HCT116 (cell line): Measurements from ENCODE around the gene OSBPL1A. TPM values are rescaled to one million over a fixed set of nuclear protein-coding genes. Genes with fewer than 3 reads are reported as not detected.

Experiments
- ATAC-seq: fragments of 200-7000 bp; cut with Tn5 transposase; 2 replicates; pipeline ENCODE4 v1.9.1; 2020; ENCODE audit warnings: mild to moderate bottlenecking, moderate library complexity
- BruUV-seq: library from RNA; stranded (reverse); fragments of 400-500 nt; replicated peaks from 2 replicates; lab custom pipeline; 2021; lab: Mats Ljungman, UMichigan
- CTCF ChIA-PET: fragments of 300-600 bp; sonication (Branson Sonifier 250); formaldehyde crosslinking; loops from one replicate; lab custom pipeline; 2021; ENCODE audit warnings: antibody characterized with exemption; lab: Charles Lee
- POLR2A ChIA-PET: fragments of 300-600, 350-600 bp; sonication (Branson Sonifier 250); formaldehyde crosslinking; loops from one replicate; lab custom pipeline; 2021; ENCODE audit warnings: antibody characterized with exemption; lab: Charles Lee
- RAD21 ChIA-PET, 2 experiments: fragments of 300-600 bp; sonication (Branson Sonifier 250); formaldehyde crosslinking; loops; one replicate each; lab custom pipeline; 2023; ENCODE audit warnings: low total read pairs in 2 of 2; ENCODE audit not compliant: uncharacterized antibody in 2 of 2, unreplicated experiment in 2 of 2, low non-redundant PET in 1 of 2; lab: Charles Lee
- DNase-seq: peaks from one replicate; pipeline ENCODE4 v3.0.0-alpha.2; 2010; ENCODE audit warnings: low read depth, low spot score
- H2AFZ ChIP-seq: fragments of 200-600 bp; shearing (Covaris generic), sonication (generic); 2 replicates; pipeline ENCODE4 v1.6.1; 2017; ENCODE audit warnings: low read depth, mixed run types, mixed read lengths, antibody characterized with exemption, low read length; ENCODE audit not compliant: poor library complexity, severe bottlenecking
- H3K27ac ChIP-seq: 2 replicates; pipeline ENCODE4 v1.5.1; 2012; ENCODE audit warnings: low read depth, low read length
- H3K27me3 ChIP-seq: fragments of 200-600 bp; sonication (generic); 2 replicates; pipeline ENCODE4 v1.6.1; 2016; ENCODE audit warnings: mixed run types, low read length, mixed read lengths; ENCODE audit not compliant: insufficient read depth
- H3K36me3 ChIP-seq, 2 experiments: fragments of 200-500 bp in 1 of 2; fragments of 200-600 bp in 1 of 2; sonication (Bioruptor generic) in 1 of 2; sonication (generic) in 1 of 2; 2 replicates each; pipeline versions ENCODE4 v1.5.1 to v1.6.1; 2014 to 2016; ENCODE audit warnings: low read length in 2 of 2, inconsistent platforms in 1 of 2, mixed read lengths in 1 of 2, mixed run types in 1 of 2; ENCODE audit not compliant: insufficient read depth in 2 of 2, control insufficient read depth in 1 of 2
- H3K4me1 ChIP-seq, 2 experiments: fragments of 200-600 bp in 1 of 2; sonication (generic) in 1 of 2; 2 replicates each; pipeline versions ENCODE4 v1.5.1 to v1.6.1; 2012 to 2017; ENCODE audit warnings: low read length in 2 of 2, inconsistent platforms in 1 of 2, mild to moderate bottlenecking in 1 of 2, mixed read lengths in 1 of 2, mixed run types in 1 of 2, moderate library complexity in 1 of 2; ENCODE audit not compliant: insufficient read depth in 2 of 2, control insufficient read depth in 1 of 2
- H3K4me2 ChIP-seq: fragments of 200-600 bp; sonication (generic); 2 replicates; pipeline ENCODE4 v1.6.1; 2017; ENCODE audit warnings: mixed run types, low read length, mixed read lengths
- H3K4me3 ChIP-seq, 2 experiments: fragments of 200-600 bp in 1 of 2; sonication (generic) in 1 of 2; replicated peaks in 1 of 2; 2 replicates each; pipeline ENCODE4 v1.5.1; 2011 to 2016; ENCODE audit warnings: low read length in 2 of 2, control low read depth in 1 of 2, low read depth in 1 of 2, mild to moderate bottlenecking in 1 of 2, mixed read lengths in 1 of 2, mixed run types in 1 of 2
- H3K79me2 ChIP-seq: fragments of 200-600 bp; sonication (generic); 2 replicates; pipeline ENCODE4 v1.6.1; 2017; ENCODE audit warnings: mild to moderate bottlenecking, mixed run types, low read length, moderate library complexity, mixed read lengths; ENCODE audit not compliant: insufficient read depth
- H3K9ac ChIP-seq: fragments of 200-600 bp; sonication (generic); 2 replicates; pipeline ENCODE4 v1.6.1; 2016; ENCODE audit warnings: low read length, mixed read lengths
- H3K9me2 ChIP-seq: fragments of 200-600 bp; sonication (generic), shearing (Covaris generic); 2 replicates; pipeline ENCODE4 v1.6.1; 2017; ENCODE audit warnings: mixed run types, mild to moderate bottlenecking, moderate library complexity; ENCODE audit not compliant: insufficient read depth
- H3K9me3 ChIP-seq, 2 experiments: fragments of 200-500 bp in 1 of 2; fragments of 200-600 bp in 1 of 2; sonication (Bioruptor generic) in 1 of 2; sonication (generic) in 1 of 2; 2 replicates each; pipeline ENCODE4 v1.6.1; 2014 to 2017; ENCODE audit warnings: low read length in 2 of 2, mixed read lengths in 2 of 2, inconsistent platforms in 1 of 2, low read depth in 1 of 2, mild to moderate bottlenecking in 1 of 2, mixed run types in 1 of 2, moderate library complexity in 1 of 2; ENCODE audit not compliant: control insufficient read depth in 1 of 2, insufficient read depth in 1 of 2
- H4K20me1 ChIP-seq: fragments of 200-600 bp; sonication (generic), shearing (Covaris generic); 2 replicates; pipeline ENCODE4 v1.6.1; 2017; ENCODE audit warnings: mixed run types, mild to moderate bottlenecking, moderate library complexity; ENCODE audit not compliant: insufficient read depth
- CTCF ChIP-seq, 3 experiments: fragments of 200-600 bp in 1 of 3; sonication (generic) in 1 of 3; IDR thresholded peaks in 2 of 3; conservative IDR thresholded peaks in 1 of 3; 2 replicates each; pipeline ENCODE4 v1.5.1; 2012 to 2017; ENCODE audit warnings: low read depth in 2 of 3, low read length in 2 of 3, antibody characterized with exemption in 1 of 3, borderline replicate concordance in 1 of 3, control low read depth in 1 of 3, mild to moderate bottlenecking in 1 of 3, mixed read lengths in 1 of 3, mixed run types in 1 of 3, moderate library complexity in 1 of 3; ENCODE audit not compliant: insufficient read depth in 1 of 3
- EGR1 ChIP-seq: IDR thresholded peaks from 2 replicates; pipeline ENCODE4 v1.6.1; 2012; ENCODE audit warnings: low read depth
- ELF1 ChIP-seq: IDR thresholded peaks from 2 replicates; pipeline ENCODE4 v1.6.1; 2012; ENCODE audit warnings: low read depth, borderline replicate concordance
- EZH2phosphoT487 ChIP-seq: fragments of 200-600 bp; IDR thresholded peaks from 2 replicates; pipeline ENCODE4 v1.6.1; 2018; ENCODE audit warnings: antibody characterized with exemption, borderline replicate concordance
- FOSL1 ChIP-seq: IDR thresholded peaks from 2 replicates; pipeline ENCODE4 v1.6.1; 2012; ENCODE audit warnings: low read depth
- POLR2A ChIP-seq: IDR thresholded peaks from 2 replicates; pipeline ENCODE4 v1.7.0; 2011; ENCODE audit warnings: borderline replicate concordance; ENCODE audit not compliant: insufficient read depth, insufficient read length; ENCODE audit errors: extremely low read depth
- POLR2AphosphoS5 ChIP-seq: IDR thresholded peaks from 2 replicates; pipeline ENCODE4 v1.6.1; 2011; ENCODE audit warnings: mild to moderate bottlenecking, low read depth, low read length, moderate library complexity
- RAD21 ChIP-seq: IDR thresholded peaks from 2 replicates; pipeline ENCODE4 v1.6.1; 2012; ENCODE audit warnings: low read depth, mild to moderate bottlenecking
- REST ChIP-seq: IDR thresholded peaks from 2 replicates; pipeline ENCODE4 v1.6.1; 2012; ENCODE audit warnings: low read depth
- SRF ChIP-seq: IDR thresholded peaks from 2 replicates; pipeline ENCODE4 v1.6.1; 2012; ENCODE audit warnings: low read depth
- YY1 ChIP-seq: IDR thresholded peaks from 2 replicates; pipeline ENCODE4 v1.6.1; 2011; ENCODE audit warnings: low read length, low read depth, moderate library complexity, mild to moderate bottlenecking; ENCODE audit not compliant: insufficient replicate concordance; ENCODE audit errors: extremely low read depth
- ZFX ChIP-seq: fragments of 450-650 bp; IDR thresholded peaks from 2 replicates; pipeline ENCODE4 v1.6.1; 2017
- intact Hi-C: fragments of 100-400 bp; cut with micrococcal nuclease; formaldehyde crosslinking; loops from 2 replicates; pipeline ENCODE4 v1.10.0; 2022
- total RNA-seq: library from RNA; stranded (reverse); gene quantifications from one replicate; pipeline ENCODE4 v1.2.1, GENCODE V29; 2021; ENCODE audit not compliant: unreplicated experiment
- TF ChIP-seq, protein P1 (sequence below): IDR thresholded peaks from 2 replicates; pipeline ENCODE4 v1.6.1; 2012
- TF ChIP-seq, protein P2 (sequence below): IDR thresholded peaks from 2 replicates; pipeline ENCODE4 v1.6.1; 2012

The OSBPL1A gene
- total RNA-seq, 1 experiment from 2014 or later: 18.9 TPM

- H3K4me3 ChIP-seq: no peak overlapping the region
- peaks cover 0 to 2% of the 10 kb centered on the region in 2 experiments; a peak in 1 of 4 replicates for H3K4me1 ChIP-seq
- no peaks in the 10 kb centered on the region for H4K20me1 ChIP-seq
- peaks cover 0 to 11% of the 10 kb centered on the region in 2 experiments; a peak in 2 of 4 replicates for H3K36me3 ChIP-seq
- ChIA-PET RAD21 (no interaction called here), CTCF (no interaction called here), POLR2A (no interaction called here)
- H3K27ac ChIP-seq: no peak overlapping the region
- TF ChIP-seq, protein P1, sequence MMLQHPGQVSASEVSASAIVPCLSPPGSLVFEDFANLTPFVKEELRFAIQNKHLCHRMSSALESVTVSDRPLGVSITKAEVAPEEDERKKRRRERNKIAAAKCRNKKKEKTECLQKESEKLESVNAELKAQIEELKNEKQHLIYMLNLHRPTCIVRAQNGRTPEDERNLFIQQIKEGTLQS: no peak
- no peak for TF ChIP-seq EGR1
- no peak for TF ChIP-seq SRF
- TF ChIP-seq ELF1: no peak
- no peak for TF ChIP-seq POLR2AphosphoS5
- TF ChIP-seq RAD21: no peak
- TF ChIP-seq EZH2phosphoT487: no peak
- no peak for TF ChIP-seq POLR2A
- H3K9me2 ChIP-seq: no peaks in the 10 kb centered on the region
- no peak overlapping the region for H3K4me2 ChIP-seq
- no peaks in the 10 kb centered on the region for H3K27me3 ChIP-seq
- ATAC-seq (no peak), DNase-seq (no peak)
- H2AFZ ChIP-seq: no peak overlapping the region
- H3K9ac ChIP-seq: no peak overlapping the region
- intact Hi-C loops: no loop called here
- H3K79me2 ChIP-seq: no peaks in the 10 kb centered on the region
- H3K9me3 ChIP-seq: no peaks in the 10 kb centered on the region
- BruUV-seq: no TSS peak
Observed at GRCh38 chr18:24128700-24129099, 268.9 kb downstream of the OSBPL1A start.

GRCh38 chr18:24127735-24128134, 269.9 kb downstream of the OSBPL1A start:
- ChIA-PET CTCF (no interaction called here), RAD21 (no interaction called here), POLR2A (no interaction called here)
- peaks cover 0 to 8% of the 10 kb centered on the region in 2 experiments; a peak in 2 of 4 replicates for H3K36me3 ChIP-seq
- no peak for ATAC-seq
- no peak overlapping the region for H2AFZ ChIP-seq
- no peak overlapping the region for H3K27ac ChIP-seq
- H3K4me1 ChIP-seq: peaks cover 0 to 2% of the 10 kb centered on the region in 2 experiments; a peak in 1 of 4 replicates
- no peak overlapping the region for H3K4me3 ChIP-seq
- intact Hi-C loops: no loop called here
- H4K20me1 ChIP-seq: no peaks in the 10 kb centered on the region
- TF ChIP-seq CTCF (IDR thresholded peaks at IDR 0.05 in 2 of 3, conservative IDR thresholded peaks at IDR 0.05 in 1 of 3; ENCODE audit: borderline replicate concordance in 1 of 3, insufficient read depth in 1 of 3, low read depth in 2 of 3, low read length in 2 of 3): no peak
- no peak for TF ChIP-seq ZFX
- no peak for TF ChIP-seq FOSL1
- no peak for TF ChIP-seq REST
- no peak for TF ChIP-seq YY1
- TF ChIP-seq, protein P2, sequence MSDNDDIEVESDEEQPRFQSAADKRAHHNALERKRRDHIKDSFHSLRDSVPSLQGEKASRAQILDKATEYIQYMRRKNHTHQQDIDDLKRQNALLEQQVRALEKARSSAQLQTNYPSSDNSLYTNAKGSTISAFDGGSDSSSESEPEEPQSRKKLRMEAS: no peak
- no peak for TF ChIP-seq EZH2phosphoT487
- TF ChIP-seq RAD21: no peak
- H3K9me2 ChIP-seq: no peaks in the 10 kb centered on the region
- no peaks in the 10 kb centered on the region for H3K27me3 ChIP-seq
- H3K4me2 ChIP-seq: no peak overlapping the region
- no peaks in the 10 kb centered on the region for H3K9me3 ChIP-seq
- no peak overlapping the region for H3K9ac ChIP-seq
- no peaks in the 10 kb centered on the region for H3K79me2 ChIP-seq
- BruUV-seq: no TSS peak
- no peak for DNase-seq
